Suprapubic skin (tissue), 4 donors: Measurements from ENCODE around the gene IGSF9. TPM values are rescaled to one million over a fixed set of nuclear protein-coding genes. Genes with fewer than 3 reads are reported as not detected.
A peak's percentile ranks its signal among the peaks of the same experiment; 100 is the strongest.

Source experiments
- DNase-seq, 2 donors: peaks; one replicate each; pipeline ENCODE4 v3.0.0-alpha.2; 2019; ENCODE audit warnings: low spot score in 2 of 2
- H3K27ac ChIP-seq: fragments of 200-600 bp; sonication (generic); one replicate; pipeline ENCODE4 v1.5.1; 2019
- H3K27me3 ChIP-seq: fragments of 200-600 bp; sonication (generic); one replicate; pipeline ENCODE4 v1.5.1; 2019
- H3K36me3 ChIP-seq: fragments of 200-600 bp; sonication (generic); one replicate; pipeline ENCODE4 v1.5.1; 2019
- H3K4me1 ChIP-seq: fragments of 200-600 bp; sonication (generic); one replicate; pipeline ENCODE4 v1.5.1; 2019
- H3K4me3 ChIP-seq: fragments of 200-600 bp; sonication (generic); one replicate; pipeline ENCODE4 v1.5.1; 2019; ENCODE audit warnings: mild to moderate bottlenecking
- H3K9me3 ChIP-seq: fragments of 200-600 bp; sonication (generic); one replicate; pipeline ENCODE4 v1.5.1; 2019
- CTCF ChIP-seq, 2 donors: fragments of 200-600 bp in 1 of 2; fragments of 450-650 bp in 1 of 2; sonication (generic) in 1 of 2; IDR thresholded peaks; one replicate each; pipeline ENCODE4 v1.5.1; 2016 to 2019; ENCODE audit warnings: antibody characterized with exemption in 2 of 2, mild to moderate bottlenecking in 1 of 2, moderate library complexity in 1 of 2
- EP300 ChIP-seq: sonication (generic); formaldehyde crosslinking; IDR thresholded peaks from one replicate; pipeline ENCODE4 v1.6.1; 2017; ENCODE audit warnings: antibody characterized with exemption
- POLR2A ChIP-seq, 2 donors: fragments of 450-650 bp; IDR thresholded peaks; one replicate each; pipeline ENCODE4 v1.6.1; 2017; ENCODE audit warnings: antibody characterized with exemption in 2 of 2, mild to moderate bottlenecking in 2 of 2, moderate library complexity in 2 of 2
- POLR2AphosphoS5 ChIP-seq, 3 donors: sonication (generic); formaldehyde crosslinking; IDR thresholded peaks; one replicate each; pipeline ENCODE4 v1.6.1; 2017; ENCODE audit warnings: antibody characterized with exemption in 3 of 3
- WGBS: methylation state at CpG from one replicate; pipeline ENCODE4 v1.1.5; 2018; 5-methylcytosine and 5-hydroxymethylcytosine counted together
- total RNA-seq, 4 donors: library from RNA; depleted of rRNA; stranded (reverse); fragments of >200 nt; gene quantifications; one replicate each; pipeline ENCODE4 v1.1.0, GENCODE V29; 2016

The IGSF9 gene
- total RNA-seq, 4 donors from 2014 or later = 26.1 to 44.1 (median 28.4) TPM

GRCh38 chr1:159935305-159935704 is 10.1 kb downstream of the IGSF9 start:
- Histone ChIP-seq H3K4me1 (peaks cover 75% of the 10 kb centered on the region), H3K27me3 (no peaks in the 10 kb centered on the region), H3K36me3 (peaks cover 3% of the 10 kb centered on the region), H3K27ac (no peak overlapping the region), H3K9me3 (no peaks in the 10 kb centered on the region), H3K4me3 (no peak overlapping the region)
- no peak for TF ChIP-seq POLR2A (IDR thresholded peaks at IDR 0.05)
- no peak for DNase-seq
- 87% methylated on average over 11 of the region's 11 CpGs for whole genome bisulfite sequencing

- peak in 1 of 2 donors; percentile 53 for DNase-seq
Observed at GRCh38 chr1:159934136-159935039, 11.0 kb downstream of the IGSF9 start.

GRCh38 chr1:159933347-159933746 is 12.1 kb downstream of the IGSF9 start:
- 58% methylated on average over 4 of the region's 4 CpGs for WGBS
- Histone ChIP-seq H3K27me3 (no peaks in the 10 kb centered on the region), H3K9me3 (no peaks in the 10 kb centered on the region), H3K4me1 (peaks cover 66% of the 10 kb centered on the region), H3K36me3 (peaks cover 3% of the 10 kb centered on the region), H3K4me3 (no peak overlapping the region), H3K27ac (peak overlapping the region; percentile 49)
- TF ChIP-seq CTCF (IDR thresholded peaks at IDR 0.05) = no peak
- peak in 1 of 3 donors; percentile 67 for TF ChIP-seq POLR2AphosphoS5 (IDR thresholded peaks at IDR 0.05)
- TF ChIP-seq POLR2A (IDR thresholded peaks at IDR 0.05) = no peak
- no peak for TF ChIP-seq EP300
- no peak for DNase-seq

More at GRCh38 chr1:159934136-159935039, 11.0 kb downstream of the IGSF9 start:
- Histone ChIP-seq H3K4me1 (peaks cover 73% of the 10 kb centered on the region), H3K4me3 (no peak overlapping the region), H3K9me3 (no peaks in the 10 kb centered on the region), H3K36me3 (peaks cover 3% of the 10 kb centered on the region), H3K27ac (no peak overlapping the region), H3K27me3 (no peaks in the 10 kb centered on the region)
- WGBS = 76% methylated on average over 12 of the region's 14 CpGs
- TF ChIP-seq CTCF (IDR thresholded peaks at IDR 0.05) (no peak), EP300 (no peak), POLR2AphosphoS5 (IDR thresholded peaks at IDR 0.05) (no peak), POLR2A (IDR thresholded peaks at IDR 0.05) (no peak)

- peak overlapping the region; percentile 49 for H3K27ac ChIP-seq
Observed at GRCh38 chr1:159932296-159933285, 12.8 kb downstream of the IGSF9 start.

More at GRCh38 chr1:159932296-159933285, 12.8 kb downstream of the IGSF9 start:
- no peak overlapping the region for H3K4me3 ChIP-seq
- H3K9me3 ChIP-seq = no peaks in the 10 kb centered on the region
- TF ChIP-seq CTCF (IDR thresholded peaks at IDR 0.05) (no peak), EP300 (no peak), POLR2AphosphoS5 (IDR thresholded peaks at IDR 0.05) (no peak), POLR2A (IDR thresholded peaks at IDR 0.05) (no peak)
- no peak for DNase-seq
- H3K27me3 ChIP-seq = no peaks in the 10 kb centered on the region
- peaks cover 63% of the 10 kb centered on the region for H3K4me1 ChIP-seq
- WGBS = 71% methylated on average over 14 of the region's 16 CpGs
- H3K36me3 ChIP-seq = peaks cover 3% of the 10 kb centered on the region
